ENCODE data around the gene NTRK2.

GRCh38 chr9:84751921-84752320, 82.4 kb downstream of the NTRK2 start:
- TF ChIP-seq SIX5 (IDR thresholded peaks at IDR 0.05; ENCODE audit: low read depth, low read length, severe bottlenecking) (no peak), RELA (IDR thresholded peaks at IDR 0.05; ENCODE audit: borderline replicate concordance, partially characterized antibody) (no peak), BRCA1 (IDR thresholded peaks at IDR 0.05; ENCODE audit: low read depth, low read length) (no peak), EZH2 (IDR thresholded peaks at IDR 0.05; ENCODE audit: borderline replicate concordance, control insufficient read depth, low read depth, low read length) (no peak), BACH1 (IDR thresholded peaks at IDR 0.05; ENCODE audit: borderline replicate concordance) (no peak), HDGF (IDR thresholded peaks at IDR 0.05) (no peak), TAF1 (IDR thresholded peaks at IDR 0.05; ENCODE audit: borderline replicate concordance, low read depth, low read length) (no peak), RAD51 (IDR thresholded peaks at IDR 0.05) (no peak; the same call in 1 of the 2 replicates), USF2 (IDR thresholded peaks at IDR 0.05; ENCODE audit: borderline replicate concordance, low read depth, low read length) (no peak), FOXK2 (IDR thresholded peaks at IDR 0.05) (no peak), POLR2A (IDR thresholded peaks at IDR 0.05; ENCODE audit: low read depth, low read length) (no peak)
- TF ChIP-seq, protein P1, sequence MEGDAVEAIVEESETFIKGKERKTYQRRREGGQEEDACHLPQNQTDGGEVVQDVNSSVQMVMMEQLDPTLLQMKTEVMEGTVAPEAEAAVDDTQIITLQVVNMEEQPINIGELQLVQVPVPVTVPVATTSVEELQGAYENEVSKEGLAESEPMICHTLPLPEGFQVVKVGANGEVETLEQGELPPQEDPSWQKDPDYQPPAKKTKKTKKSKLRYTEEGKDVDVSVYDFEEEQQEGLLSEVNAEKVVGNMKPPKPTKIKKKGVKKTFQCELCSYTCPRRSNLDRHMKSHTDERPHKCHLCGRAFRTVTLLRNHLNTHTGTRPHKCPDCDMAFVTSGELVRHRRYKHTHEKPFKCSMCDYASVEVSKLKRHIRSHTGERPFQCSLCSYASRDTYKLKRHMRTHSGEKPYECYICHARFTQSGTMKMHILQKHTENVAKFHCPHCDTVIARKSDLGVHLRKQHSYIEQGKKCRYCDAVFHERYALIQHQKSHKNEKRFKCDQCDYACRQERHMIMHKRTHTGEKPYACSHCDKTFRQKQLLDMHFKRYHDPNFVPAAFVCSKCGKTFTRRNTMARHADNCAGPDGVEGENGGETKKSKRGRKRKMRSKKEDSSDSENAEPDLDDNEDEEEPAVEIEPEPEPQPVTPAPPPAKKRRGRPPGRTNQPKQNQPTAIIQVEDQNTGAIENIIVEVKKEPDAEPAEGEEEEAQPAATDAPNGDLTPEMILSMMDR (IDR thresholded peaks at IDR 0.05 in 2 of 3, conservative IDR thresholded peaks at IDR 0.05 in 1 of 3; ENCODE audit: control insufficient read depth in 2 of 3, extremely low read depth in 1 of 3, insufficient read depth in 1 of 3, low read depth in 3 of 3, low read length in 3 of 3) = no peak
